Measurements from ENCODE around the gene RPL13A.

GRCh38 chr19:49491030-49491803 lies 3.8 kb downstream of the RPL13A start:
- TF ChIP-seq POLR2A (IDR thresholded peaks at IDR 0.05), result no peak
- TF ChIP-seq CTCF (IDR thresholded peaks at IDR 0.05), result no peak
- TF ChIP-seq EP300 (IDR thresholded peaks at IDR 0.05), result no peak

Measured in tibial nerve (tissue), 4 donors.